Left lung (tissue), 10 donors: ENCODE data around the gene ALDH1L2. TPM values are rescaled to one million over a fixed set of nuclear protein-coding genes. Genes with fewer than 3 reads are reported as not detected.
A peak's percentile ranks its signal among the peaks of the same experiment; 100 is the strongest.

Experiments used
- ATAC-seq: fragments of 200-7000 bp; cut with Tn5 transposase; one replicate; pipeline ENCODE4 v1.9.1; 2020; ENCODE audit warnings: moderate library complexity
- DNase-seq, 4 donors: peaks; one replicate each; pipeline ENCODE4 v3.0.0-alpha.2; 2013 to 2020
- H3K27ac ChIP-seq, 2 donors: fragments of 200-600 bp; sonication (generic) in 1 of 2; one replicate each; pipeline versions ENCODE4 v1.5.0 to v1.8.0; 2020 to 2021
- H3K27me3 ChIP-seq, 2 donors: fragments of 200-600 bp; sonication (generic) in 1 of 2; one replicate each; pipeline versions ENCODE4 v1.5.0 to v1.8.0; 2020 to 2021
- H3K36me3 ChIP-seq, 2 donors: fragments of 200-600 bp; sonication (generic) in 1 of 2; one replicate each; pipeline versions ENCODE4 v1.5.0 to v1.8.0; 2020 to 2021
- H3K4me1 ChIP-seq, 2 donors: fragments of 200-600 bp; one replicate each; pipeline ENCODE4 v1.8.0; 2021
- H3K4me3 ChIP-seq, 2 donors: fragments of 200-600 bp; sonication (generic) in 1 of 2; one replicate each; pipeline versions ENCODE4 v1.5.0 to v1.8.0; 2020 to 2021; ENCODE audit warnings: mild to moderate bottlenecking in 1 of 2
- H3K9me3 ChIP-seq, 2 donors: fragments of 200-600 bp; sonication (generic) in 1 of 2; one replicate each; pipeline versions ENCODE4 v1.5.0 to v1.8.0; 2020 to 2021
- intact Hi-C, 2 donors: fragments of 100-400 bp; cut with DNase I; formaldehyde crosslinking; loops; one replicate each; pipeline versions ENCODE4 v1.11.2 to v1.14.2; 2022
- polyA plus RNA-seq, 6 donors: library from polyadenylated mRNA; unstranded; fragments of 120-200 nt; gene quantifications; one replicate each; pipeline ENCODE4 v1.2.1, GENCODE V29; 2013; ENCODE audit not compliant: insufficient read length in 6 of 6
- total RNA-seq, 2 donors: library from RNA; stranded (reverse); fragmentation: NEBNext Ultra II Directional; extraction: Animal tissue kit (Norgen Biotek cat#: 25700); gene quantifications; one replicate each; pipeline ENCODE4 v1.2.1, GENCODE V29; 2021
- TF ChIP-seq, protein P1 (sequence below), 2 donors: fragments of 200-600 bp; sonication (generic) in 1 of 2; IDR thresholded peaks; one replicate each; pipeline versions ENCODE4 v1.5.0 to v1.8.0; 2021; ENCODE audit warnings: antibody characterized with exemption in 2 of 2
- donor health status: DM: no; HTN: yes; CAD: no.
- donor health status: DM: no; HTN: no; CAD: no.

The ALDH1L2 gene
- total and polyA plus RNA-seq, 8 donors = 3.1 to 29.3 (median 4.6) TPM

DNA sequence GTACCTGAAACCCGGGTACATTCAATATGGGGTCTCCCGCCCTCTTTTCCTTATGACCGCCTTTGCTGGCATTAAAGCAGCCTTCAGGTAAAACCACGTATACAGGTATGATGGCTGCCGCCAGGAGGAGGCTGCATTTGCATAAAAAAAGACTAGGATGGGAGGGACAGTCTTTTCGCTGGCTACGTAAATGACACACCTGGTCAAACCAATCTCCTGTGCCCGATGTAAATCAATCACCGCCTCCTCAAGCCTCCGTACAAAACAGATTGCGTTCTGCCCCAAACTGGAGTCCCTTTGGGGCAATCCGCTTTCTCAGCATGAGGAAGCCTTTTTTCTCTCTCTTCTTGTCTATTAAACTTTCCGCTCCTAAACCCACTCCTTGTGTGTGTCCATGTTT, 8.1 kb upstream of the ALDH1L2 start:
- TF ChIP-seq, protein P1, sequence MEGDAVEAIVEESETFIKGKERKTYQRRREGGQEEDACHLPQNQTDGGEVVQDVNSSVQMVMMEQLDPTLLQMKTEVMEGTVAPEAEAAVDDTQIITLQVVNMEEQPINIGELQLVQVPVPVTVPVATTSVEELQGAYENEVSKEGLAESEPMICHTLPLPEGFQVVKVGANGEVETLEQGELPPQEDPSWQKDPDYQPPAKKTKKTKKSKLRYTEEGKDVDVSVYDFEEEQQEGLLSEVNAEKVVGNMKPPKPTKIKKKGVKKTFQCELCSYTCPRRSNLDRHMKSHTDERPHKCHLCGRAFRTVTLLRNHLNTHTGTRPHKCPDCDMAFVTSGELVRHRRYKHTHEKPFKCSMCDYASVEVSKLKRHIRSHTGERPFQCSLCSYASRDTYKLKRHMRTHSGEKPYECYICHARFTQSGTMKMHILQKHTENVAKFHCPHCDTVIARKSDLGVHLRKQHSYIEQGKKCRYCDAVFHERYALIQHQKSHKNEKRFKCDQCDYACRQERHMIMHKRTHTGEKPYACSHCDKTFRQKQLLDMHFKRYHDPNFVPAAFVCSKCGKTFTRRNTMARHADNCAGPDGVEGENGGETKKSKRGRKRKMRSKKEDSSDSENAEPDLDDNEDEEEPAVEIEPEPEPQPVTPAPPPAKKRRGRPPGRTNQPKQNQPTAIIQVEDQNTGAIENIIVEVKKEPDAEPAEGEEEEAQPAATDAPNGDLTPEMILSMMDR (IDR thresholded peaks at IDR 0.05) = no peak
- H3K4me1 ChIP-seq = no peaks in the 10 kb centered on the region
- H3K4me3 ChIP-seq = no peak overlapping the region
- DNase-seq (no peak), ATAC-seq (peak; percentile 89)
- no peak overlapping the region for H3K27ac ChIP-seq
- intact Hi-C loops = no loop called here
- H3K27me3 ChIP-seq = no peaks in the 10 kb centered on the region
- peaks cover 0 to 20% of the 10 kb centered on the region in 2 donors for H3K9me3 ChIP-seq
- no peaks in the 10 kb centered on the region for H3K36me3 ChIP-seq

DNA sequence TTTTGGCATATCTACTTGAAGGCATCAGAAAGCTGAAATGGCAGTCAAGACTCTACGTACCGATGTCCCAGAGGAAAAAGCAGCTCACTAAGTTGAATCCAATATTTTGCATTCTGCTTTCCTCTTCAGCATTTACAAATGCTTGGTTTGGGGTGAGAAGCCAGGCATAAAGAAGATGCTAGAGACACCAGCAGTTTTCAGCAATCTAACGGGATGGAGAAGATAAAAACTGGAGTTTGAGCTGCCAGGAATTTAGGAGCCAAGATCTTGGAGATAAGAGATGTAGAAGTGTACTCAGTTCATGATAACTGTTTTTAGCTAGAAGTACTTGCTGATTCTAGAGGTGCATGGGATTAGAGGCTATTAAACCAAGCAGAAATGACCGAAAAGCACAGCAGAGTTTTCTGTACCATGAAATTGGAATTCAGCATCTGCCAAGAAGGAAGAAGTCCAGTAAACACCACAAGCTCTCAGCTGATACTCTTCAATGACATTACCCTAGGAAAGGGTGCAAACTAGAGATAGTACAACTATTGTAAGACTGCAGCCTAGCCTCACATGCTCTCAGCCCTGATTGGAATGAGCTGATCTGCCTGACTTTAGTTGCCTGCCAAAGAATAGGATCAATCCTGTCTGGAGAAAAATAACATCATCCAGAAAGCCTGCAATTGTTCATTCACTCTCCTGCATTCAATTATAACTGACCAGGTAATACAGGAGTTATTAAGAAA, 7.4 kb upstream of the ALDH1L2 start:
- Histone ChIP-seq H3K27ac (no peak overlapping the region), H3K4me3 (no peak overlapping the region), H3K4me1 (no peaks in the 10 kb centered on the region), H3K27me3 (no peaks in the 10 kb centered on the region), H3K9me3 (peaks cover 0 to 20% of the 10 kb centered on the region in 2 donors), H3K36me3 (no peaks in the 10 kb centered on the region)
- no peak for DNase-seq
- TF ChIP-seq, protein P1 (IDR thresholded peaks at IDR 0.05) = no peak
- peak; percentile 48 for ATAC-seq
- intact Hi-C loops = no loop called here

DNA sequence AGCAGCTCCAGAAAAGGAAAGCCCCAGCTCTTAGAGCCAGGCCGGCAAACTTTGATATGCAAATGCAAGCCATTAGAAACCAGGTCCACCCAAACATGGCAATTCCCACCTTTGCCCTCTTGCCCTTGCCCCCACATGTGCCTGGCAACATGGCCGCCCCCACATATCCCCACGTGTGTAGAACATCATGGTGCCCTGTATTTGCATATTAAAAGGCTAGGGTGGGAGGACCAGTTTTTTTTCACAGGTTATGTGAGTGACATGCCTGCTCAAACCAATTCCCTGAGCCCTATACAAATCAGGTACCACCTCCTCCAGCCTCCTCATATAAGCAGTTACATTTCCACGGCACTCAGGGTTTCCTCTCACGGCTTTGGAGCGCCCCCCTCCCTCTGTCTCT, 6.1 kb upstream of the ALDH1L2 start:
- DNase-seq = no peak
- no peaks in the 10 kb centered on the region for H3K27me3 ChIP-seq
- H3K9me3 ChIP-seq = peaks cover 0 to 9% of the 10 kb centered on the region in 2 donors
- ATAC-seq = no peak
- TF ChIP-seq, protein P1 (IDR thresholded peaks at IDR 0.05) = no peak
- intact Hi-C loops = no loop called here
- no peaks in the 10 kb centered on the region for H3K36me3 ChIP-seq
- H3K4me1 ChIP-seq = no peaks in the 10 kb centered on the region
- H3K27ac ChIP-seq = no peak overlapping the region
- H3K4me3 ChIP-seq = no peak overlapping the region

DNA sequence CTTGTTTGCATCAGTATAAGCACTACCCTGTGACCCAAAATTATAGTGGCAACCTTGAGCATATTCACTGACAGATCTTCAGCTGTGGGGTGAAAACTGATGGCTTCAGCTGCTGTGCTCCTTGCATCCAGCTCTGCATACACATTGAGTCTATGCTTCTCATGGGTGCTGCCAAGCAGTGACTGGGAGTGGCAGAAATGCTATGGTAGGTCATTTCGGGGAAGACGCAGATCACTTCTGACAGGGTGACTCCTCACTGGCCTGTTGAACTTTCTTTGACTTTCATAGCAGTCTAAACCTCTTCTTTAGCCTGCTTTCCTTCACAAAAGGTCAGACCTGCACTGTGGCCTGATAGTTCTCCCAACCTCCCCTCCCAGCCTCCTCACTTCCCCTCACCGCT, 5.6 kb upstream of the ALDH1L2 start:
- no peaks in the 10 kb centered on the region for H3K4me1 ChIP-seq
- TF ChIP-seq, protein P1 (IDR thresholded peaks at IDR 0.05) = no peak
- ATAC-seq (no peak), DNase-seq (no peak)
- no peaks in the 10 kb centered on the region for H3K36me3 ChIP-seq
- intact Hi-C loops = no loop called here
- H3K27me3 ChIP-seq = peaks cover 0 to 2% of the 10 kb centered on the region in 2 donors
- no peak overlapping the region for H3K4me3 ChIP-seq
- peaks cover 0 to 4% of the 10 kb centered on the region in 2 donors for H3K9me3 ChIP-seq
- H3K27ac ChIP-seq = no peak overlapping the region

DNA sequence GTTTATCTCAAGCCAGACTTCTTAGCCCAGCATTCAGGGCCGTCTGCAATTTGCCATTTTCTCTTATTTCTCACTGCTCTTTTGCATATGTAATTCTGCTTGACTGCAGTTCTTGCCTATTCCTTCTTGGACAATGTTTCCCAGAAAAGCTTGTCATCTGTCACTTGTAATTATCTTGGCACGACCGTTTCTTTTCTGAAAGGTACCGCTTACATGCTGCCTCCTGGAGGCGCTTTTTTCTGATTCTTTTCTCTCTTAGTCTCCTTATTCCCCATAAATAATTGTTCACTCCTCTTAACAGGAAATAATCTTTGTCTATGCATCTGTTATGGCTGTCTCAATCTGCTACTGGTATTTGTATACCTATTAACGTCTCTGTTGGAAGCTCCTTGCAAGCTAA, 1.2 kb upstream of the ALDH1L2 start:
- intact Hi-C loops = no loop called here
- ATAC-seq (no peak), DNase-seq (no peak)
- Histone ChIP-seq H3K27ac (no peak overlapping the region), H3K36me3 (no peaks in the 10 kb centered on the region), H3K27me3 (peaks cover 0 to 25% of the 10 kb centered on the region in 2 donors), H3K4me3 (no peak overlapping the region), H3K4me1 (peaks cover 4 to 10% of the 10 kb centered on the region in 2 donors), H3K9me3 (no peaks in the 10 kb centered on the region)
- TF ChIP-seq, protein P1 (IDR thresholded peaks at IDR 0.05) = no peak
